HepG2 (cell line): ENCODE measurements around the gene RBBP9. TPM values are rescaled to one million over a fixed set of nuclear protein-coding genes. Genes with fewer than 3 reads are reported as not detected.

ENCODE experiments used
- CEBPB ChIP-seq: IDR thresholded peaks from 2 replicates; pipeline ENCODE4 v1.6.1; 2011; ENCODE audit warnings: low read depth, low read length, improper control_type of control experiment, borderline replicate concordance
- EP300 ChIP-seq, 3 experiments: sonication (generic) in 1 of 3; formaldehyde crosslinking in 1 of 3; IDR thresholded peaks; 2 replicates each; pipeline versions ENCODE4 v1.5.1 to v1.6.1; 2011 to 2020; ENCODE audit warnings: low read depth in 2 of 3, low read length in 2 of 3, borderline replicate concordance in 1 of 3, improper control_type of control experiment in 1 of 3, mild to moderate bottlenecking in 1 of 3, missing genetic modification reagents in 1 of 3, moderate library complexity in 1 of 3
- FOXA3 ChIP-seq: IDR thresholded peaks from 2 replicates; pipeline ENCODE4 v1.6.1; 2016; ENCODE audit warnings: missing genetic modification reagents, missing compliant biosample characterization
- GMEB1 ChIP-seq: sonication (generic); formaldehyde crosslinking; IDR thresholded peaks from 2 replicates; pipeline ENCODE4 v1.5.1; 2020; ENCODE audit warnings: missing genetic modification reagents, mild to moderate bottlenecking, borderline replicate concordance
- IKZF5 ChIP-seq: IDR thresholded peaks from 2 replicates; pipeline ENCODE4 v1.6.1; 2018; ENCODE audit warnings: missing genetic modification reagents, mild to moderate bottlenecking, missing compliant biosample characterization
- MBNL3 ChIP-seq: fragments of 250-450 bp; sonication (Bioruptor Pico); conservative IDR thresholded peaks from 2 replicates; pipeline ENCODE4 v1.8.0; 2022; ENCODE audit warnings: mild to moderate bottlenecking, inconsistent platforms
- MLX ChIP-seq: IDR thresholded peaks from 2 replicates; pipeline ENCODE4 v1.6.1; 2016
- PATZ1 ChIP-seq: sonication (generic); formaldehyde crosslinking; IDR thresholded peaks from 2 replicates; pipeline ENCODE4 v1.4.0; 2020; ENCODE audit warnings: missing genetic modification reagents
- RAD51 ChIP-seq: fragments of 450-650 bp; IDR thresholded peaks from 2 replicates; pipeline ENCODE4 v1.6.1; 2016; ENCODE audit warnings: borderline replicate concordance
- SP140L ChIP-seq: sonication (generic); formaldehyde crosslinking; IDR thresholded peaks from 2 replicates; pipeline ENCODE4 v1.4.0; 2020; ENCODE audit warnings: missing genetic modification reagents, borderline replicate concordance
- SRSF9 ChIP-seq: fragments of 200-400 bp; formaldehyde crosslinking; IDR thresholded peaks from 2 replicates; pipeline ENCODE4 v1.6.1; 2018; ENCODE audit warnings: borderline replicate concordance, mild to moderate bottlenecking, low read depth, low read length; ENCODE audit not compliant: insufficient read depth, poor library complexity, severe bottlenecking
- TCF12 ChIP-seq, 2 experiments: fragments of 450-650 bp in 1 of 2; sonication (generic) in 1 of 2; formaldehyde crosslinking in 1 of 2; IDR thresholded peaks; 2 replicates each; pipeline versions ENCODE4 v1.6.1 to v1.8.0; 2017 to 2022; ENCODE audit warnings: antibody characterized with exemption in 1 of 2, mild to moderate bottlenecking in 1 of 2, missing genetic modification reagents in 1 of 2, moderate library complexity in 1 of 2
- XBP1 ChIP-seq: sonication (generic); formaldehyde crosslinking; IDR thresholded peaks from 2 replicates; pipeline ENCODE4 v1.5.0; 2020; ENCODE audit warnings: missing genetic modification reagents
- ZMAT3 ChIP-seq: sonication (generic); formaldehyde crosslinking; conservative IDR thresholded peaks from 2 replicates; pipeline ENCODE4 v1.7.0; 2021; ENCODE audit warnings: missing genetic modification reagents
- ZNF572 ChIP-seq: sonication (generic); formaldehyde crosslinking; IDR thresholded peaks from 2 replicates; pipeline ENCODE4 v1.5.1; 2020; ENCODE audit warnings: mild to moderate bottlenecking, missing genetic modification reagents
- ZNF770 ChIP-seq: sonication (generic); formaldehyde crosslinking; IDR thresholded peaks from 2 replicates; pipeline ENCODE4 v1.5.0; 2020; ENCODE audit warnings: mild to moderate bottlenecking, missing genetic modification reagents
- ZNF782 ChIP-seq: sonication (generic); formaldehyde crosslinking; IDR thresholded peaks from 2 replicates; pipeline ENCODE4 v1.4.0; 2020; ENCODE audit warnings: missing genetic modification reagents, mild to moderate bottlenecking, borderline replicate concordance
- polyA plus RNA-seq, 8 experiments: library from polyadenylated mRNA; depleted of rRNA in 3 of 8; stranded (reverse) in 7 of 8; unstranded in 1 of 8; fragments of >200 nt; fragmentation: Illumina TruSeq in 4 of 8; extraction: Trizol in 4 of 8; gene quantifications; 2 replicates each; pipeline versions ENCODE4 v1.2.1 to v1.2.3, GENCODE V29; 2011 to 2016; ENCODE audit warnings: low read depth in 4 of 8, missing spikeins in 1 of 8, mixed read lengths in 1 of 8; ENCODE audit not compliant: insufficient read depth in 1 of 8
- total RNA-seq, 5 experiments: library from RNA; depleted of rRNA; stranded (reverse); fragments of >200 nt; fragmentation: Illumina TruSeq; extraction: Trizol; gene quantifications; 2 replicates each; pipeline ENCODE4 v1.2.3, GENCODE V29; 2016; ENCODE audit warnings: low read depth in 1 of 5

RBBP9 gene
- total and polyA plus RNA-seq, 2 of the 13 experiments (the other 11 are each of a cell fraction or from before 2014, with no cell fraction given), result 28.0 to 56.3 TPM

- TF ChIP-seq ZNF770 (CRISPR knock-in tag), result no peak; the same call in 1 of the 2 replicates
- no peak for TF ChIP-seq SRSF9
- peak; percentile 44 for TF ChIP-seq FOXA3
- TF ChIP-seq EP300 (IDR thresholded peaks at IDR 0.05; ENCODE audit: low read depth in 2 of 2, low read length in 2 of 2), result no peak; a peak in 1 of 4 replicates
- peak; percentile 76 for TF ChIP-seq EP300 (CRISPR knock-in tag; IDR thresholded peaks at IDR 0.05; ENCODE audit: borderline replicate concordance)
- peak; percentile 51 for TF ChIP-seq MLX (CRISPR knock-in tag)
- peak; percentile 97 for TF ChIP-seq XBP1 (CRISPR knock-in tag)
- peak; percentile 52 for TF ChIP-seq PATZ1
- TF ChIP-seq TCF12 (IDR thresholded peaks at IDR 0.05), result no peak
- no peak for TF ChIP-seq TCF12 (CRISPR knock-in tag; IDR thresholded peaks at IDR 0.05)
- TF ChIP-seq GMEB1, result peak; percentile 95
- no peak; the same call in 1 of the 2 replicates for TF ChIP-seq ZNF572 (CRISPR knock-in tag)
- no peak for TF ChIP-seq CEBPB
- TF ChIP-seq SP140L (CRISPR knock-in tag), result peak; percentile 84
- peak; percentile 92 for TF ChIP-seq IKZF5
- TF ChIP-seq ZMAT3 (CRISPR knock-in tag), result peak; percentile 86
- no peak; the same call in none of the 2 replicates for TF ChIP-seq ZNF782 (CRISPR knock-in tag)
- no peak for TF ChIP-seq MBNL3 (CRISPR knock-in tag)
- TF ChIP-seq RAD51, result no peak
Observed at GRCh38 chr20:18507218-18508191, 10.5 kb upstream of the RBBP9 start, which contains the start of gene SEC23B (continued).
